Type B pancreatic cell (in vitro differentiated cells): ENCODE measurements around the gene CDC20. TPM values are rescaled to one million over a fixed set of nuclear protein-coding genes. Genes with fewer than 3 reads are reported as not detected.
A peak's percentile ranks its signal among the peaks of the same experiment; 100 is the strongest.

Experiments used
- DNase-seq: peaks from one replicate; pipeline ENCODE4 v3.0.0; 2021; ENCODE audit warnings: mixed read lengths; ENCODE audit not compliant: unreplicated experiment; ENCODE audit errors: extremely low spot score
- H3K27ac Mint-ChIP-seq: 2 replicates; pipeline ENCODE4 v1.8.0; 2021; ENCODE audit warnings: mild to moderate bottlenecking, mixed read lengths
- H3K27me3 Mint-ChIP-seq: 2 replicates; pipeline ENCODE4 v1.8.0; 2021; ENCODE audit warnings: mixed read lengths
- H3K36me3 Mint-ChIP-seq: 2 replicates; pipeline ENCODE4 v1.8.0; 2021; ENCODE audit warnings: mixed read lengths
- H3K4me1 Mint-ChIP-seq: one replicate; pipeline ENCODE4 v1.8.0; 2021; ENCODE audit warnings: mixed read lengths; ENCODE audit not compliant: unreplicated experiment
- H3K4me3 Mint-ChIP-seq: 2 replicates; pipeline ENCODE4 v1.8.0; 2021; ENCODE audit warnings: mild to moderate bottlenecking, mixed read lengths
- H3K9me3 Mint-ChIP-seq: 2 replicates; pipeline ENCODE4 v1.8.0; 2021; ENCODE audit warnings: mixed read lengths
- long read RNA-seq: library from polyadenylated mRNA; unstranded; transcript quantifications from one replicate; pipeline ENCODE4 v2.0.0, GENCODE V29; 2020
- total RNA-seq: library from RNA; stranded (reverse); gene quantifications from 2 replicates; pipeline ENCODE4 v1.2.1, GENCODE V29; 2021; ENCODE audit warnings: low replicate concordance
- TF ChIP-seq, protein P1 (sequence below): fragments of 200-600 bp; sonication (generic); conservative IDR thresholded peaks from 2 replicates; pipeline ENCODE4 v1.5.0; 2021; ENCODE audit warnings: antibody characterized with exemption, mild to moderate bottlenecking

Gene CDC20
- 33.9 and 114 TPM in 2 replicates for total RNA-seq
- long read RNA-seq, transcript CDC20-202 (10 exons, 1,777 nt) = minor isoform, 8 of 77 reads
- long read RNA-seq, transcript CDC20-201 (11 exons, 1,675 nt) = major isoform, 52 of 77 reads
- long read RNA-seq, partial matches to known transcripts = 8 of 77 reads
- long read RNA-seq, other reads (novel, unspliced or antisense) = 9 of 77 reads

DNA sequence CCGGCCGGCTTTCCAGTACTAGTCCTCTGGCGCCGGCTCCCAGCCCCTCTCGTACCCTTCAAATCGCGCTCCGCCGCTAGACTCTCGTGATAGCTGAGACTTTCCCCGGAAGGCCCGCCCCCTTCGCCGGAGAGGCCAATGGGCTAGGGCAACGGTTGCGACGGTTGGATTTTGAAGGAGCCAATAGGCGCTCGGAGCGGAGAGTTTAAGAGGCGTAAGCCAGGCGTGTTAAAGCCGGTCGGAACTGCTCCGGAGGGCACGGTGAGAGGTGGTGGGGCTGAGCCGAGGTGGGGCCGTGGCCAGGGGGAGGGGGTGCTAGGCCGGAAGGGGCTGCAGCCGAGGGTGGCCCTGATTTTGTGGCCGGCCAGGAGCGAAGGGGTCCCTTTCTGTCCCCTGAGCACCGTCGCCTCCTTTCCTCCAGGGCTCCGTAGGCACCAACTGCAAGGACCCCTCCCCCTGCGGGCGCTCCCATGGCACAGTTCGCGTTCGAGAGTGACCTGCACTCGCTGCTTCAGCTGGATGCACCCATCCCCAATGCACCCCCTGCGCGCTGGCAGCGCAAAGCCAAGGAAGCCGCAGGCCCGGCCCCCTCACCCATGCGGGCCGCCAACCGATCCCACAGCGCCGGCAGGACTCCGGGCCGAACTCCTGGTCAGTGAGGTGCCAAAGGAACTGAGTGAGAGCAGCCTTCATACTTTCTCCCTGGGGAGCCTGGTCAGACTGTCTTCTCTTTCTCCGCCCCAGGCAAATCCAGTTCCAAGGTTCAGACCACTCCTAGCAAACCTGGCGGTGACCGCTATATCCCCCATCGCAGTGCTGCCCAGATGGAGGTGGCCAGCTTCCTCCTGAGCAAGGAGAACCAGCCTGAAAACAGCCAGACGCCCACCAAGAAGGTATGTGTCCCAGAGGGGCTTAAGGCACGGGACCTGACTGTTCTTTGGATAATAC, at the start of gene CDC20:
Gene CDC20 (plus strand): TSS at position 236 of the 948 bp plus-strand sequence. CDS start 235 bp downstream, at position 471.
- Mint-ChIP-seq H3K4me3 (peak within 1 kb of the TSS; percentile 98), H3K9me3 (no peaks in the 10 kb centered on the region), H3K27me3 (no peaks in the 10 kb centered on the region), H3K36me3 (peaks cover 28% of the 10 kb centered on the region), H3K27ac (peak within 1 kb of the TSS; percentile 98), H3K4me1 (peaks cover 28% of the 10 kb centered on the region)
- TF ChIP-seq, protein P1, sequence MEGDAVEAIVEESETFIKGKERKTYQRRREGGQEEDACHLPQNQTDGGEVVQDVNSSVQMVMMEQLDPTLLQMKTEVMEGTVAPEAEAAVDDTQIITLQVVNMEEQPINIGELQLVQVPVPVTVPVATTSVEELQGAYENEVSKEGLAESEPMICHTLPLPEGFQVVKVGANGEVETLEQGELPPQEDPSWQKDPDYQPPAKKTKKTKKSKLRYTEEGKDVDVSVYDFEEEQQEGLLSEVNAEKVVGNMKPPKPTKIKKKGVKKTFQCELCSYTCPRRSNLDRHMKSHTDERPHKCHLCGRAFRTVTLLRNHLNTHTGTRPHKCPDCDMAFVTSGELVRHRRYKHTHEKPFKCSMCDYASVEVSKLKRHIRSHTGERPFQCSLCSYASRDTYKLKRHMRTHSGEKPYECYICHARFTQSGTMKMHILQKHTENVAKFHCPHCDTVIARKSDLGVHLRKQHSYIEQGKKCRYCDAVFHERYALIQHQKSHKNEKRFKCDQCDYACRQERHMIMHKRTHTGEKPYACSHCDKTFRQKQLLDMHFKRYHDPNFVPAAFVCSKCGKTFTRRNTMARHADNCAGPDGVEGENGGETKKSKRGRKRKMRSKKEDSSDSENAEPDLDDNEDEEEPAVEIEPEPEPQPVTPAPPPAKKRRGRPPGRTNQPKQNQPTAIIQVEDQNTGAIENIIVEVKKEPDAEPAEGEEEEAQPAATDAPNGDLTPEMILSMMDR = no peak
- peak; percentile 99 for DNase-seq

DNA sequence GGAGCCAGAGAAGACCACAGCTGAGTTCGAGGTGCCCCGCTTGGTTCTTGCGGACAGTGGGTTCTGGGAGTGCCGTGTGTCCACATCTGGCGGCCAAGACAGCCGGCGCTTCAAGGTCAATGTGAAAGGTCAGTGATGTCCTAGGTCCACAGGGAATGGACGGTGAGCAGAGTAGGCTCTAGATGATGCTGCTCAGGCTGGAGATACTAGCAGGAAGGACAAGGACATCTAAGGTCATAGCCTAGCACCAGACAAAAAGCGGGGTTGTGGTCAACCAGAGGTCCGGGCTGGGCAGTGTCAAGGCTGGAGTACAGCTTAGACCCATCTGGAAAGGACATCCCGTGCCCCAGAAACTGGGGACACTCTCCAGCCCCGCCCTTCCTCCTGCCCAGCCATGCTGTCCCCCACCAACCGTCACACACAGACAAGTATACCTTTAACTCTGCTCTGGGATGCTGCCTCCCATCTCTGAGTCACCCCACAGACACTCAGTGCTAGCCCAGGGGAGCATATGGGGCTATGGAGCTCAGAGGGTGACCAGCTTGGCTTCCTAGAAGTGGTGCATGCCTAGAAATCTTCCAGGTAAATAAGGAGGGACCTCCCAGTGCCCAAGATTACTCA, 49.3 kb upstream of the CDC20 start:
- no peak for DNase-seq
- no peaks in the 10 kb centered on the region for H3K27me3 Mint-ChIP-seq
- H3K27ac Mint-ChIP-seq = no peak overlapping the region
- H3K4me1 Mint-ChIP-seq = peaks cover under 1% of the 10 kb centered on the region
- TF ChIP-seq, protein P1 = no peak
- H3K36me3 Mint-ChIP-seq = no peaks in the 10 kb centered on the region
- no peak overlapping the region for H3K4me3 Mint-ChIP-seq
- no peaks in the 10 kb centered on the region for H3K9me3 Mint-ChIP-seq

DNA sequence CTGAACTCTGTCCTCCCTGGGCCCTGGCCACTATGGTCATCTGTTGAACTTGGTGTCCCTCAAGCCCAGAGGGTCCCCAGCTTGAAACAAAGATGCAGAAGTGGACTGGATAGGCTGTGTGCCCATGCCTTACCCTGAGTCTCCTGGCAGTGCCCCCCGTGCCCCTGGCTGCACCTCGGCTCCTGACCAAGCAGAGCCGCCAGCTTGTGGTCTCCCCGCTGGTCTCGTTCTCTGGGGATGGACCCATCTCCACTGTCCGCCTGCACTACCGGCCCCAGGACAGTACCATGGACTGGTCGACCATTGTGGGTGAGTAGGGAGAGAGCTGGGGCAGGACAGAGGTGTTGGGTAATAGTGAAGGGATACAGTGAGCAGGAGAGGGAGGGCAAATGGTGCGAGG, 47.3 kb upstream of the CDC20 start:
- TF ChIP-seq, protein P1 = no peak
- Mint-ChIP-seq H3K27me3 (no peaks in the 10 kb centered on the region), H3K27ac (no peak overlapping the region), H3K4me1 (no peaks in the 10 kb centered on the region), H3K9me3 (no peaks in the 10 kb centered on the region), H3K36me3 (no peaks in the 10 kb centered on the region), H3K4me3 (no peak overlapping the region)
- DNase-seq = no peak

DNA sequence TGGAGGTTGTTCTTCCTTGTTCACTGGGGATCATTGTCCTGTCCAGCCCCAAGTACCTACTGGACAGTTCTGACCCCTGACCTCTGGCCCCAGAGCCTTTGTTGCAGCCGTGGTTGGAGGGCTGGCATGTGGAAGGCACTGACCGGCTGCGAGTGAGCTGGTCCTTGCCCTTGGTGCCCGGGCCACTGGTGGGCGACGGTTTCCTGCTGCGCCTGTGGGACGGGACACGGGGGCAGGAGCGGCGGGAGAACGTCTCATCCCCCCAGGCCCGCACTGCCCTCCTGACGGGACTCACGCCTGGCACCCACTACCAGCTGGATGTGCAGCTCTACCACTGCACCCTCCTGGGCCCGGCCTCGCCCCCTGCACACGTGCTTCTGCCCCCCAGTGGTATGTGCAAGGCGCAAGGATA, 46.6 kb upstream of the CDC20 start:
- Mint-ChIP-seq H3K27me3 (no peaks in the 10 kb centered on the region), H3K4me1 (no peaks in the 10 kb centered on the region), H3K9me3 (no peaks in the 10 kb centered on the region), H3K27ac (no peak overlapping the region), H3K36me3 (no peaks in the 10 kb centered on the region), H3K4me3 (no peak overlapping the region)
- no peak for DNase-seq
- TF ChIP-seq, protein P1 = no peak

DNA sequence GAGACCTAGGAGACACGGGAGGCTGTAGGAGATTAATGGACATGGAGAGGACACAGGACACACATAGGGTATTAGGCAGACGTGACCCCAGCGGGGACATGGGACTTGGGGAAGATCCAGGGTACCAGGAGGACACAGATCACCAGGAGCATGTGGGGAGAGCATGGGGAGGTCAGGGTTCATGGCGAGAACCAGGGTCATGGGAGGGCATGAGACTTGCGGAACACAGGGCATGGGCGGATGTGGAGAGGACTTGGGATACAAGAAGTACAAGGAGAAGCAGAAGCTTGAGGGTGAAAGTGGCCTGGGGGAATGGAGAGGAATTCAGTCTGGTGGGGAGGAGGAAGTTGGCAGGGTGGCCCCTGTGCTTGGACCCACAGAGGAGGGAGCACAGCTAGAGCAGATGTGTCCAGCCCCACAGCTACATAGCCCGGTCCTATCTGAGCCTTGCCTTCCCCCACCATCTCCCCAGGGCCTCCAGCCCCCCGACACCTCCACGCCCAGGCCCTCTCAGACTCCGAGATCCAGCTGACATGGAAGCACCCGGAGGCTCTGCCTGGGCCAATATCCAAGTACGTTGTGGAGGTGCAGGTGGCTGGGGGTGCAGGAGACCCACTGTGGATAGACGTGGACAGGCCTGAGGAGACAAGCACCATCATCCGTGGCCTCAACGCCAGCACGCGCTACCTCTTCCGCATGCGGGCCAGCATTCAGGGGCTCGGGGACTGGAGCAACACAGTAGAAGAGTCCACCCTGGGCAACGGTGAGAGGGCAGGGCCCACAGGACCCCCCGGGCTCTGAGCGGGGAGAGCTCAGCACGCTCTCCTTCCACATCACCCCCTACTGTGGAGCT, 45.9 kb upstream of the CDC20 start:
- H3K4me3 Mint-ChIP-seq = no peak overlapping the region
- no peaks in the 10 kb centered on the region for H3K4me1 Mint-ChIP-seq
- no peaks in the 10 kb centered on the region for H3K27me3 Mint-ChIP-seq
- no peaks in the 10 kb centered on the region for H3K36me3 Mint-ChIP-seq
- no peak overlapping the region for H3K27ac Mint-ChIP-seq
- TF ChIP-seq, protein P1 = no peak
- no peak for DNase-seq
- H3K9me3 Mint-ChIP-seq = no peaks in the 10 kb centered on the region
